Measurements from ENCODE around the gene ENKD1.

Gene ENKD1

GRCh38 chr16:67657751-67658518 is 8.6 kb downstream of the ENKD1 start:
- no peak for TF ChIP-seq CTCF (IDR thresholded peaks at IDR 0.05; ENCODE audit: low read depth, low read length)
- H3K4me3 ChIP-seq (ENCODE audit: low read depth, low read length), result no peak overlapping the region

GRCh38 chr16:67657017-67657608 is 9.4 kb downstream of the ENKD1 start:
- TF ChIP-seq CTCF (IDR thresholded peaks at IDR 0.05; ENCODE audit: low read depth, low read length), result no peak
- no peak overlapping the region for H3K4me3 ChIP-seq (ENCODE audit: low read depth, low read length)

GRCh38 chr16:67656344-67657016 is 10.1 kb downstream of the ENKD1 start:
- no peak for TF ChIP-seq CTCF (IDR thresholded peaks at IDR 0.05; ENCODE audit: low read depth, low read length)
- no peak overlapping the region for H3K4me3 ChIP-seq (ENCODE audit: low read depth, low read length)

GRCh38 chr16:67655363-67655762 is 11.2 kb downstream of the ENKD1 start:
- no peak overlapping the region for H3K4me3 ChIP-seq (ENCODE audit: low read depth, low read length)
- TF ChIP-seq CTCF (IDR thresholded peaks at IDR 0.05; ENCODE audit: low read depth, low read length), result no peak

GRCh38 chr16:67654403-67654911 is 12.1 kb downstream of the ENKD1 start:
- no peak overlapping the region for H3K4me3 ChIP-seq (ENCODE audit: low read depth, low read length)
- no peak for TF ChIP-seq CTCF (IDR thresholded peaks at IDR 0.05; ENCODE audit: low read depth, low read length)

GRCh38 chr16:67653789-67654402 is 12.7 kb downstream of the ENKD1 start:
- H3K4me3 ChIP-seq (ENCODE audit: low read depth, low read length), result peak overlapping the region; percentile 58
- TF ChIP-seq CTCF (IDR thresholded peaks at IDR 0.05; ENCODE audit: low read depth, low read length), result no peak

All from WI38 (cell line).